ENCODE results near the gene POU2F1.

The POU2F1 gene

DNA sequence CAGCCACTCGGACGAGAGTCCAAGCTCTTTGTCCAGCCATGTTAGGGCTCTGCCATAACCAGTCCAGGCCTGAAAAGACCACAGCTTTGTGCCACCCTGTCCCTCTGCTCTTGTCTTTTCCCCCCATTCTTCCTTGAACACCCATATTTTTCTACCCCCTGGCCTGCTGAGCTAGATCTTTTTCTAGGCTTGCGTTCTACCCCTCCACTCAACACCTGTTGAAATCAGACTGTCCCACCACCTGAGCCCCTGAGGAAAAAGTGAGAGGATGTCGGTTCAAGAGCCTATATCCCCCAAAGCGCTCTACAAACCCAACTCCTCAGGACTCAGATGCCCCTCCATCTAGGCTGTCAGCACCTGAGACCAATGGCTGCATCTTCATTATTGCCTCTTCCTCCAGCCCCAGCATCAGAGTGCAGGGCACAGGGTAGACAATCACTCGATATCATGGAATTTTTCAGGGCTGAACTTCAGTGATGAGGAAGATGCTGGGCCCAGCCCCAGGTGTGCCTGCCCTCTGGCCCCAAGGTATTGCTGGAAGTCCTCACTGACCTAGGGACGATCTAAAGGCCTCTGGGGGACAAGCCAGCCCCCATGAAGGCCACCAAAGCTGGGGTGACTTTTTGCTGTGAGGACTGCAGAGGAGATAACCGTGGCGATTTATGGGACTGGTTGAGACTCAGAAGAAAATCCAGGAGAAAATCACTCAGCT, 222.3 kb downstream of the POU2F1 start:
- H3K9me3 ChIP-seq (ENCODE audit: control insufficient read depth in 1 of 2, low read length in 2 of 2), result no peaks in the 10 kb centered on the region
- no peak overlapping the region for H3K4me3 ChIP-seq (ENCODE audit: low read depth in 1 of 2, low read length in 2 of 2)
- peaks cover 4 to 9% of the 10 kb centered on the region in 2 donors for H3K27me3 ChIP-seq (ENCODE audit: control insufficient read depth in 1 of 2, insufficient read depth in 2 of 2, low read length in 2 of 2)
- no peaks in the 10 kb centered on the region for H3K36me3 ChIP-seq (ENCODE audit: control insufficient read depth in 1 of 2, insufficient read depth in 2 of 2, low read length in 2 of 2)
- peaks cover 16 to 26% of the 10 kb centered on the region in 2 donors for H3K4me1 ChIP-seq (ENCODE audit: control insufficient read depth in 1 of 2, insufficient read depth in 2 of 2, low read length in 2 of 2)
- H3K27ac ChIP-seq (ENCODE audit: low read depth, low read length), result no peak overlapping the region
- peak overlapping the region in 1 of 2 donors; percentile 8 for H3K9ac ChIP-seq (ENCODE audit: low read depth in 1 of 2, low read length in 2 of 2)

DNA sequence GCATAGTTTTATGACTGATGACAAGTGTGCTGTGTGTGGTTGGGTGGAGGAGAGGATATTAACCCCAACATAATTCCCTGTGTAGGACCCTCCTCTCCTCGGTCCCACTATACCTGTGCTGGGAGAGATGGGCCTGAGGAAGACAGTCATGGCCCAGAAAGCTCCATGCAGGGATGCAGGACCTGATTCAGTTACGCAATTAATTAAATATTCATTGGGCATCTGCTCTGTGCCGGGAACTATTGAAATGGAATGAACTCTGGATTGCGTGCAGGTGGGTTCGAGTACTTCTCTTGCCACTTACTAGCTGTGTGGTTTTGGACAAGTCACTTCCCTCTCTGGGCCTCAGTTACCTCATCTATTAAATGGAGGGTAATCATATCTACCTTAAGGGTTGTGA, 223.1 kb downstream of the POU2F1 start:
- Histone ChIP-seq H3K9me3 (ENCODE audit: control insufficient read depth in 1 of 2, low read length in 2 of 2) (no peaks in the 10 kb centered on the region), H3K36me3 (ENCODE audit: control insufficient read depth in 1 of 2, insufficient read depth in 2 of 2, low read length in 2 of 2) (no peaks in the 10 kb centered on the region), H3K4me3 (ENCODE audit: low read depth in 1 of 2, low read length in 2 of 2) (no peak overlapping the region), H3K4me1 (ENCODE audit: control insufficient read depth in 1 of 2, insufficient read depth in 2 of 2, low read length in 2 of 2) (peaks cover 16 to 26% of the 10 kb centered on the region in 2 donors), H3K27ac (ENCODE audit: low read depth, low read length) (no peak overlapping the region), H3K9ac (ENCODE audit: low read depth in 1 of 2, low read length in 2 of 2) (no peak overlapping the region), H3K27me3 (ENCODE audit: control insufficient read depth in 1 of 2, insufficient read depth in 2 of 2, low read length in 2 of 2) (peaks cover 3 to 4% of the 10 kb centered on the region in 2 donors)

DNA sequence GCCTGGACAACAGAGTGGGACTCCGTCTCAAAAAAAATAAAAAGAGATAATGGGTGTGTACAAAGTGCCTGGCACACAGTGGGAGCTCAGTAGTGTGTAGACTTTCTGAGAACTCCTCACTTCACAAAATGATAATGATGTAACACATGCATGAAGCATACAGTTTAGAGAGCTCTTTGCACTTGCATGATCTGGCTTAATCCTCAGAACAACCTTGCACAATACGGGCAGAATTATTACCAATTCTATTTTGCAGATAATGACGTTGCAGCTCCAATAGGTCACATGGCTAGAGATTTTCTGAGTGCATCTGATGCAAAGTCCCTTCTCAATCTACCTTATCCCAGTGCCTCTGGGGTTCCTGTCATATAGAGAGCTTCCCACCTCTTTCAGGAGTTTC, 226.3 kb downstream of the POU2F1 start:
- H3K4me1 ChIP-seq (ENCODE audit: control insufficient read depth in 1 of 2, insufficient read depth in 2 of 2, low read length in 2 of 2), result peaks cover under 1 to 15% of the 10 kb centered on the region in 2 donors
- H3K27me3 ChIP-seq (ENCODE audit: control insufficient read depth in 1 of 2, insufficient read depth in 2 of 2, low read length in 2 of 2), result no peaks in the 10 kb centered on the region
- H3K9me3 ChIP-seq (ENCODE audit: control insufficient read depth in 1 of 2, low read length in 2 of 2), result no peaks in the 10 kb centered on the region
- H3K27ac ChIP-seq (ENCODE audit: low read depth, low read length), result no peak overlapping the region
- peak overlapping the region in 1 of 2 donors; percentile 41 for H3K4me3 ChIP-seq (ENCODE audit: low read depth in 1 of 2, low read length in 2 of 2)
- peak overlapping the region in 1 of 2 donors; percentile 13 for H3K9ac ChIP-seq (ENCODE audit: low read depth in 1 of 2, low read length in 2 of 2)
- H3K36me3 ChIP-seq (ENCODE audit: control insufficient read depth in 1 of 2, insufficient read depth in 2 of 2, low read length in 2 of 2), result no peaks in the 10 kb centered on the region

DNA sequence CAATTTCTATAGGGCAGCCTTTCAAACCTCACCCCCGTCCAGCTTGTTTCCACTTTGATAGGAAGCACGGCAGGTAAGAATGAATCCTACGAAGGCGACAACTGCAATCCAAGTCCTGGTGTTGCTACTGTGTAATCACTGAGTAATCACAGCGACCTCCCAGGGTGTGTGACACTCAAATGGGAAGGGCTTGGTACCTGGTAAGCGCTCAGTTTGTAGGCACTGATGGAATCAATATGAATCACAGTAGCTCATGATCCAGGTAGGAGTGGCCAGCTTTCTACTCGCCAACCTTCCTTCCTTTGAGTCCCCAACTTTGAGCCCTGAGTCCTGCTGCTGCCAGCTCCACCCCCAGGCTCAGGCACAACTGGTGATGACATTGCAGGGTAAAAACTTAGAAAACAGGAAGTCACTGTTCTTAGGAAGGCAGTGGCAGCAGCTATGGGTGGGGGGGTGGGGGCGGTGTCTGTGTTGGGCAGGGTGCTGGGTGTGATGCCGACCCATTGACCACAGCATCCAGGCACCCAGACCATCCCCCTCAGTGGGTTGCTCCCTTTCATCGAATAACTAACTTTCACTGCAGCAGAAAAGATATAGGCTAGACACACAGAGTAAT, 226.9 kb downstream of the POU2F1 start:
- no peak overlapping the region for H3K27ac ChIP-seq (ENCODE audit: low read depth, low read length)
- H3K27me3 ChIP-seq (ENCODE audit: control insufficient read depth in 1 of 2, insufficient read depth in 2 of 2, low read length in 2 of 2), result peaks cover 0 to 3% of the 10 kb centered on the region in 2 donors
- H3K4me3 ChIP-seq (ENCODE audit: low read depth in 1 of 2, low read length in 2 of 2), result peak overlapping the region in 1 of 2 donors; percentile 41
- H3K4me1 ChIP-seq (ENCODE audit: control insufficient read depth in 1 of 2, insufficient read depth in 2 of 2, low read length in 2 of 2), result peaks cover 0 to 10% of the 10 kb centered on the region in 2 donors
- H3K9me3 ChIP-seq (ENCODE audit: control insufficient read depth in 1 of 2, low read length in 2 of 2), result no peaks in the 10 kb centered on the region
- peak overlapping the region in 1 of 2 donors; percentile 13 for H3K9ac ChIP-seq (ENCODE audit: low read depth in 1 of 2, low read length in 2 of 2)
- H3K36me3 ChIP-seq (ENCODE audit: control insufficient read depth in 1 of 2, insufficient read depth in 2 of 2, low read length in 2 of 2), result no peaks in the 10 kb centered on the region

DNA sequence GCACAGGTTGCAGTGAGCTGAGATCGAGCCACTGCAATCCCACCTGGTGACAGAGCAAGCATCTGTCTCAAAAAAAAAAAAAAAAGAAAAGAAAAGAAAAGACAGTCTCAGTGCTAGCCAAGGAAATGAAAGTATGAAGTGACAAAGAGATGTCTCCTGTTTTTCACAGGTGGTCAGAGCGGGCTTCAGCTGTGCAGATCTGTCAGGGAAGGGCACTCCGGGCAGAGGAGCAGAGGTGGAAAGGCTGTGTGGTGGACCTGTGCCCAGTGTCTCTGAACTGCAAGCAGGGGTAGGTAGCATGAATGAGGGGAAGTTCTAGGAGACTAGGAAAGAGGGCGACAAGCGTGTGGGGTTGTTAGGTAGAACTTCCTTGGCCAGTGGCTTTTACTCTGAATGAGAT, 230.2 kb downstream of the POU2F1 start:
- H3K4me1 ChIP-seq (ENCODE audit: control insufficient read depth in 1 of 2, insufficient read depth in 2 of 2, low read length in 2 of 2), result peaks cover 4 to 9% of the 10 kb centered on the region in 2 donors
- no peak overlapping the region for H3K4me3 ChIP-seq (ENCODE audit: low read depth in 1 of 2, low read length in 2 of 2)
- H3K9me3 ChIP-seq (ENCODE audit: control insufficient read depth in 1 of 2, low read length in 2 of 2), result no peaks in the 10 kb centered on the region
- no peaks in the 10 kb centered on the region for H3K36me3 ChIP-seq (ENCODE audit: control insufficient read depth in 1 of 2, insufficient read depth in 2 of 2, low read length in 2 of 2)
- peaks cover 0 to 3% of the 10 kb centered on the region in 2 donors for H3K27me3 ChIP-seq (ENCODE audit: control insufficient read depth in 1 of 2, insufficient read depth in 2 of 2, low read length in 2 of 2)
- no peak overlapping the region for H3K9ac ChIP-seq (ENCODE audit: low read depth in 1 of 2, low read length in 2 of 2)
- no peak overlapping the region for H3K27ac ChIP-seq (ENCODE audit: low read depth, low read length)

DNA sequence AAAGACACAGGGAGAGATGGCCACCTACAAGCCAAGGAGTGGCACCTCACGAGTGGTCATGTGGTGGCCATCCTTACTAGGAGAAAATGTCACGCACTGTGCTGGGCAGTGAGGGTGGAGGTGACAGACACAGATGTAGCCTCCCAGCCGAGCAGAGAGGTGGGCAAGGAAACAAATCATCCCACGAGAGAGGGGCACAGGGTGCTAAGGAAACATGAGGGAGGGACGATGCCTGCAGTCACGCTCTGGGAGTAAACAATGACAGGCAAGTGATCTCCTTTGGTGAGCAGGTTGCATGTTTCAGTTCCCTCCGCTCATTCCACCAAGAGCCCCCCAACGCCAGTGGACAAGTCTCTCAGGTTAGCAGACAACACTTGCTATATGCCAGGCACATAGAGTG, 231.8 kb downstream of the POU2F1 start:
- peaks cover 3 to 4% of the 10 kb centered on the region in 2 donors for H3K4me1 ChIP-seq (ENCODE audit: control insufficient read depth in 1 of 2, insufficient read depth in 2 of 2, low read length in 2 of 2)
- H3K4me3 ChIP-seq (ENCODE audit: low read depth in 1 of 2, low read length in 2 of 2), result no peak overlapping the region
- H3K36me3 ChIP-seq (ENCODE audit: control insufficient read depth in 1 of 2, insufficient read depth in 2 of 2, low read length in 2 of 2), result no peaks in the 10 kb centered on the region
- no peak overlapping the region for H3K27ac ChIP-seq (ENCODE audit: low read depth, low read length)
- H3K27me3 ChIP-seq (ENCODE audit: control insufficient read depth in 1 of 2, insufficient read depth in 2 of 2, low read length in 2 of 2), result peaks cover 0 to 3% of the 10 kb centered on the region in 2 donors
- H3K9me3 ChIP-seq (ENCODE audit: control insufficient read depth in 1 of 2, low read length in 2 of 2), result no peaks in the 10 kb centered on the region
- H3K9ac ChIP-seq (ENCODE audit: low read depth in 1 of 2, low read length in 2 of 2), result no peak overlapping the region

DNA sequence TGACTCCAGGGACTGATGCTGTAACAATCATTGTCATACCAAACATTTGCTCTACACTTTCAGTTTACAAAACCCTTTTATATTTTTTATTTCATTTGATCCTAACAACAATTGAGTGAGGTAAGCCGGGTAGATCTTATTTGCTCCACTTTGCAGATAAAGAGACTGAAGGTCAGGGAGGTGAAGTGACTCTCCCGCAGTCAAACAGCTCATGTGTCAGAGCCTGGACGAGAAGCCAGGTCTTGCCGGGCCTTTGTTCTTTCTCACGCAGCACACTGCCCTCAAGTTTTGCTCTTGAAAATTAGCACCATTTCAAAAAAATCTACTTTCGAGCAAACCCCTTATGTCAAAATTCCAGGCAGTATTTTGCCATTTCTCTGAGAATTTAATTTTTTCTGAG, 232.4 kb downstream of the POU2F1 start:
- Histone ChIP-seq H3K27me3 (ENCODE audit: control insufficient read depth in 1 of 2, insufficient read depth in 2 of 2, low read length in 2 of 2) (peaks cover 0 to 3% of the 10 kb centered on the region in 2 donors), H3K4me3 (ENCODE audit: low read depth in 1 of 2, low read length in 2 of 2) (no peak overlapping the region), H3K36me3 (ENCODE audit: control insufficient read depth in 1 of 2, insufficient read depth in 2 of 2, low read length in 2 of 2) (no peaks in the 10 kb centered on the region), H3K9me3 (ENCODE audit: control insufficient read depth in 1 of 2, low read length in 2 of 2) (no peaks in the 10 kb centered on the region), H3K27ac (ENCODE audit: low read depth, low read length) (no peak overlapping the region), H3K4me1 (ENCODE audit: control insufficient read depth in 1 of 2, insufficient read depth in 2 of 2, low read length in 2 of 2) (peaks cover 0 to 4% of the 10 kb centered on the region in 2 donors), H3K9ac (ENCODE audit: low read depth in 1 of 2, low read length in 2 of 2) (no peak overlapping the region)

DNA sequence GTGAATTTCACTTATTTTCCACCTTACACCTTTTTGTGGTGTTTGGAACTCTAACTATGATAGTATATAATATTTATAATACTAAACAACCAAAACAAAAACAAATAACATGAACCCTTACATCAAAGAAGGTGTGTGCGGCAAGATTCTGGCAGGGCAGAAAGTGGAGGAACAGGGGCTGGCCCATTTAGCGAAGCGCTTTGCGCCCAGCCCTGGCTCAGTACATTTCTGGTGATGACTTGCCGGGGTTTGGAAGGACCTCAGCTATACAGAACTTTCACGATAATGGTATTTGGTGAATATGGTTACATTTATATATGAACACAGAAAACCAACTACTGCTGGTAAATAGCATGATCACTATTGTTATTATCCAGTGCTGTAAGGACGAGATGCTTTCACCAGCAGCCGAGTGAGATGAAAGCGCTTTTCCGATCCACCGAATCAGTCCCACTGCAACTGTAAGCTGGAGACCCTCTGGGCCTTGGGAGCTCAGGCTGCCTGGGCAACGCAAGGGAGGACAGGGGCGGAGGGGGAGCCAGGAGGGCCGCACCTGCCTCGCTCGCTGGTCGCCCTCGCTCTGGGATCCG, 233.7 kb downstream of the POU2F1 start:
- H3K9ac ChIP-seq (ENCODE audit: low read depth in 1 of 2, low read length in 2 of 2), result peak overlapping the region; percentile 66 to 70
- H3K4me3 ChIP-seq (ENCODE audit: low read depth in 1 of 2, low read length in 2 of 2), result peak overlapping the region; percentile 74 to 84
- H3K4me1 ChIP-seq (ENCODE audit: control insufficient read depth in 1 of 2, insufficient read depth in 2 of 2, low read length in 2 of 2), result peaks cover 0 to 4% of the 10 kb centered on the region in 2 donors
- H3K9me3 ChIP-seq (ENCODE audit: control insufficient read depth in 1 of 2, low read length in 2 of 2), result no peaks in the 10 kb centered on the region
- peaks cover 0 to 3% of the 10 kb centered on the region in 2 donors for H3K27me3 ChIP-seq (ENCODE audit: control insufficient read depth in 1 of 2, insufficient read depth in 2 of 2, low read length in 2 of 2)
- no peaks in the 10 kb centered on the region for H3K36me3 ChIP-seq (ENCODE audit: control insufficient read depth in 1 of 2, insufficient read depth in 2 of 2, low read length in 2 of 2)
- no peak overlapping the region for H3K27ac ChIP-seq (ENCODE audit: low read depth, low read length)

DNA sequence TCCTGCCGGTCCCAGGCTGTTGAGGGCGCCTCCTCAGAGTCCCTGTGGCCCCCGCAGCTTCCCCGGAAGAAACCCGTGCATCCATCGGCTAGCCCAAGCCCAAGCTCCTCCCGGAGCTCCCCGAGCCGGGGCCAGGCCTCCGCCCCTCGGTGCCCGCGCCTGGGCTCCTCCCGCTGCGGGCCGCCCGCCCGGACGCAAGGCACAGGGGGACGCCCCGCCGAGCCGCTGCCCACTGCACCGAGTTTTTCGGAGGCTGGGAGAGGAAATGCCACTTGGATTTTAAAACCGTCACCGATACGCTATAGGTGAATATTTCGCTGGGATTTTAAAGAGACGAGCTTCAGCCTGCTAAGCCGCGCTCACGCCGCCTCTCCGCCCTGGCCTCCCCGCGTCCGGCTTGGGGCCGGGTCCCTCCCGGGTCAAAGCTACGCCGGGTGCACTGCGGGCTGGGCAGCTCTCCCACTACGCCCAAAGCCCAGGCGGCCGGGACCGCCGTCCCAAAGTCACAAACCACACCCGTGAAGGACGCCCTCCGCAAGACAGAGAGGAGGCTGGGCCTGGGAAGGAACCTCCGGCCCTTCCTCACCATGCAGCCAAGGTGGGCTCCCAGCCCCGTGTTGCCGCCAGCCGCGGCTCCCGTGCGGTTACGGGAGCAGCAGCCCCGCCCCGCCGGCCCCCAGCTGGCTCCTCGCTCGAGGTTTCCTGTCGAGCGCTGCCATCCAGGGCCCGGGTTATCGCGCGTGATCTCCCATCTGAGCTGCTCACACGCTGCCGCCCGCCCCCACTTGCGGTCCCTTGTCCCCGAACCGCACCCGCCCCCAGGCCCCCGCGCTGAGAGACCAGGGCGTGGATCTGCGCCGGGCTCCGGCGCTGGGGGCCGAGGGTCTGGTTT, 234.5 kb downstream of the POU2F1 start:
- peaks cover 0 to 3% of the 10 kb centered on the region in 2 donors for H3K27me3 ChIP-seq (ENCODE audit: control insufficient read depth in 1 of 2, insufficient read depth in 2 of 2, low read length in 2 of 2)
- H3K4me3 ChIP-seq (ENCODE audit: low read depth in 1 of 2, low read length in 2 of 2), result peak overlapping the region; percentile 74 to 84
- no peaks in the 10 kb centered on the region for H3K9me3 ChIP-seq (ENCODE audit: control insufficient read depth in 1 of 2, low read length in 2 of 2)
- peaks cover 0 to 4% of the 10 kb centered on the region in 2 donors for H3K4me1 ChIP-seq (ENCODE audit: control insufficient read depth in 1 of 2, insufficient read depth in 2 of 2, low read length in 2 of 2)
- H3K9ac ChIP-seq (ENCODE audit: low read depth in 1 of 2, low read length in 2 of 2), result peak overlapping the region; percentile 66 to 70
- H3K27ac ChIP-seq (ENCODE audit: low read depth, low read length), result no peak overlapping the region
- H3K36me3 ChIP-seq (ENCODE audit: control insufficient read depth in 1 of 2, insufficient read depth in 2 of 2, low read length in 2 of 2), result no peaks in the 10 kb centered on the region
